Cardiac septum (tissue), 1 donor: ENCODE measurements around the gene FLNB. TPM values are rescaled to one million over a fixed set of nuclear protein-coding genes. Genes with fewer than 3 reads are reported as not detected.

ENCODE experiments used
- DNase-seq: peaks from one replicate; pipeline ENCODE4 v3.0.0-alpha.2; 2020; ENCODE audit warnings: low spot score
- intact Hi-C: fragments of 100-400 bp; cut with DNase I; formaldehyde crosslinking; loops from one replicate; pipeline ENCODE4 v1.14.0; 2022
- total RNA-seq: library from RNA; stranded (reverse); fragmentation: NEBNext Ultra II Directional; extraction: Animal tissue kit (Norgen Biotek cat#: 25700); gene quantifications from one replicate; pipeline ENCODE4 v1.2.1, GENCODE V29; 2021
- donor health status: DM: no; HTN: no; CAD: no.

Gene FLNB
- total RNA-seq, 1 donor from 2014 or later = 58.1 TPM

- intact Hi-C loops = loop anchor here (10.0 kb wide), 1 partner anchor 274 kb away; no protein-coding TSS in a partner anchor
Measured at GRCh38 chr3:58168498-58168897, 160.3 kb downstream of the FLNB start.

GRCh38 chr3:58169371-58169770 is 161.1 kb downstream of the FLNB start:
- no peak for DNase-seq
- intact Hi-C loops = loop anchor here (10.0 kb wide), 1 partner anchor 275 kb away; no protein-coding TSS in a partner anchor

More at GRCh38 chr3:58168498-58168897, 160.3 kb downstream of the FLNB start:
- DNase-seq = no peak

- intact Hi-C loops = no loop called here
- no peak for DNase-seq
Measured at GRCh38 chr3:58170376-58170775, 162.2 kb downstream of the FLNB start.

GRCh38 chr3:58171126-58171525 is 162.9 kb downstream of the FLNB start:
- intact Hi-C loops = no loop called here
- no peak for DNase-seq

GRCh38 chr3:58173029-58173668 is 164.9 kb downstream of the FLNB start:
- intact Hi-C loops = no loop called here
- DNase-seq = no peak

GRCh38 chr3:58173669-58174398 is 165.6 kb downstream of the FLNB start:
- DNase-seq = no peak
- intact Hi-C loops = loop anchor here (2.0 kb wide), 1 partner anchor 165 kb away; the partner anchor contains the start of gene FLNB

- intact Hi-C loops = loop anchor here (2.0 to 5.0 kb wide), 2 partner anchors 42 to 166 kb away; partner anchors contain the start of gene FLNB
Measured at GRCh38 chr3:58175187-58175436, 166.9 kb downstream of the FLNB start.

GRCh38 chr3:58175437-58176184 is 167.4 kb downstream of the FLNB start:
- intact Hi-C loops = loop anchor here (2.0 to 5.0 kb wide), 2 partner anchors 42 to 167 kb away; partner anchors contain the start of gene FLNB
- no peak for DNase-seq

More at GRCh38 chr3:58175187-58175436, 166.9 kb downstream of the FLNB start:
- DNase-seq = no peak

- no peak for DNase-seq
- intact Hi-C loops = loop anchor here (5.0 kb wide), 1 partner anchor 41 kb away; no protein-coding TSS in a partner anchor
Measured at GRCh38 chr3:58176185-58176530, 167.9 kb downstream of the FLNB start.

- no peak for DNase-seq
- intact Hi-C loops = loop anchor here (5.0 kb wide), 1 partner anchor 40 kb away; no protein-coding TSS in a partner anchor
Measured at GRCh38 chr3:58176827-58177489, 168.7 kb downstream of the FLNB start.

GRCh38 chr3:58177747-58178527 is 169.7 kb downstream of the FLNB start:
- intact Hi-C loops = loop anchor here (5.0 kb wide), 1 partner anchor 39 kb away; no protein-coding TSS in a partner anchor
- DNase-seq = peak; percentile 95

GRCh38 chr3:58178528-58179234 is 170.5 kb downstream of the FLNB start:
- intact Hi-C loops = loop anchor here (5.0 kb wide), 1 partner anchor 39 kb away; no protein-coding TSS in a partner anchor
- no peak for DNase-seq

- DNase-seq = no peak
- intact Hi-C loops = loop anchor here (5.0 kb wide), 1 partner anchor 38 kb away; no protein-coding TSS in a partner anchor
Measured at GRCh38 chr3:58179235-58180098, 171.2 kb downstream of the FLNB start.

- DNase-seq = no peak
- intact Hi-C loops = no loop called here
Measured at GRCh38 chr3:58180099-58180880, 172.1 kb downstream of the FLNB start.

- no peak for DNase-seq
- intact Hi-C loops = no loop called here
Measured at GRCh38 chr3:58180940-58181587, 172.8 kb downstream of the FLNB start.

GRCh38 chr3:58183221-58183620 is 175.0 kb downstream of the FLNB start:
- no peak for DNase-seq
- intact Hi-C loops = no loop called here
